HepG2 (cell line): ENCODE results near the gene ZNF777. TPM values are rescaled to one million over a fixed set of nuclear protein-coding genes. Genes with fewer than 3 reads are reported as not detected.
A peak's percentile ranks its signal among the peaks of the same experiment; 100 is the strongest.

Source experiments
- ATAD3A ChIP-seq: sonication (generic); formaldehyde crosslinking; IDR thresholded peaks from 2 replicates; pipeline ENCODE4 v1.4.0; 2020; ENCODE audit warnings: missing genetic modification reagents
- CCAR2 ChIP-seq: fragments of 200-400 bp; formaldehyde crosslinking; optimal IDR thresholded peaks from 2 replicates; pipeline ENCODE3; 2018; ENCODE audit warnings: low read depth, mild to moderate bottlenecking, low read length, moderate library complexity
- CHD2 ChIP-seq: IDR thresholded peaks from 2 replicates; pipeline ENCODE4 v1.6.1; 2011; ENCODE audit warnings: low read depth, low read length, improper control_type of control experiment
- ELF3 ChIP-seq: IDR thresholded peaks from 2 replicates; pipeline ENCODE4 v1.6.1; 2016; ENCODE audit warnings: missing genetic modification reagents, missing compliant biosample characterization
- GFI1 ChIP-seq: sonication (generic); formaldehyde crosslinking; IDR thresholded peaks from 2 replicates; pipeline ENCODE4 v1.5.0; 2020; ENCODE audit warnings: missing genetic modification reagents, mild to moderate bottlenecking, borderline replicate concordance
- GLMP ChIP-seq: sonication (generic); formaldehyde crosslinking; IDR thresholded peaks from 2 replicates; pipeline ENCODE4 v1.9.0; 2021; ENCODE audit warnings: missing genetic modification reagents, mild to moderate bottlenecking, borderline replicate concordance
- KDM2A ChIP-seq: sonication (generic); formaldehyde crosslinking; IDR thresholded peaks from 2 replicates; pipeline ENCODE4 v1.4.0; 2020; ENCODE audit warnings: low read depth, missing genetic modification reagents, borderline replicate concordance
- NKX3-1 ChIP-seq: sonication (generic); formaldehyde crosslinking; IDR thresholded peaks from 2 replicates; pipeline ENCODE4 v1.5.0; 2020; ENCODE audit warnings: missing genetic modification reagents
- PHF8 ChIP-seq: sonication (generic); formaldehyde crosslinking; IDR thresholded peaks from 2 replicates; pipeline ENCODE4 v1.5.0; 2020; ENCODE audit warnings: missing genetic modification reagents
- REXO4 ChIP-seq: sonication (generic); formaldehyde crosslinking; IDR thresholded peaks from 2 replicates; pipeline ENCODE4 v1.8.0; 2022; ENCODE audit warnings: missing genetic modification reagents, mild to moderate bottlenecking, borderline replicate concordance
- RORA ChIP-seq: sonication (generic); formaldehyde crosslinking; IDR thresholded peaks from 2 replicates; pipeline ENCODE4 v1.5.0; 2020; ENCODE audit warnings: mild to moderate bottlenecking, missing genetic modification reagents, moderate library complexity
- SALL2 ChIP-seq: sonication (generic); formaldehyde crosslinking; IDR thresholded peaks from 2 replicates; pipeline ENCODE4 v1.8.1; 2023; ENCODE audit warnings: mild to moderate bottlenecking, missing genetic modification reagents, inconsistent platforms
- SATB2 ChIP-seq: sonication (generic); formaldehyde crosslinking; IDR thresholded peaks from 2 replicates; pipeline ENCODE4 v1.5.0; 2020; ENCODE audit warnings: missing genetic modification reagents
- SP2 ChIP-seq: sonication (generic); formaldehyde crosslinking; IDR thresholded peaks from 2 replicates; pipeline ENCODE4 v1.5.1; 2020; ENCODE audit warnings: mild to moderate bottlenecking, missing genetic modification reagents
- SUZ12 ChIP-seq: fragments of 150-350 bp; IDR thresholded peaks from 2 replicates; pipeline ENCODE4 v1.6.1; 2014; ENCODE audit warnings: low read depth, low read length
- THAP8 ChIP-seq: sonication (generic); formaldehyde crosslinking; IDR thresholded peaks from 2 replicates; pipeline ENCODE4 v1.5.1; 2020; ENCODE audit warnings: missing genetic modification reagents, mild to moderate bottlenecking, borderline replicate concordance
- TRIM24 ChIP-seq: sonication (generic); formaldehyde crosslinking; IDR thresholded peaks from 2 replicates; pipeline ENCODE4 v1.8.0; 2022; ENCODE audit warnings: mild to moderate bottlenecking, missing genetic modification reagents
- UBTF ChIP-seq: sonication (generic); formaldehyde crosslinking; IDR thresholded peaks from 2 replicates; pipeline ENCODE4 v1.4.0; 2020; ENCODE audit warnings: mild to moderate bottlenecking, missing genetic modification reagents
- ZBTB3 ChIP-seq: sonication (generic); formaldehyde crosslinking; IDR thresholded peaks from 2 replicates; pipeline ENCODE4 v1.4.0; 2020; ENCODE audit warnings: low read depth, mild to moderate bottlenecking, moderate library complexity, missing genetic modification reagents, borderline replicate concordance
- ZFP90 ChIP-seq: sonication (generic); formaldehyde crosslinking; IDR thresholded peaks from 2 replicates; pipeline ENCODE4 v1.8.0; 2022; ENCODE audit warnings: missing genetic modification reagents, mild to moderate bottlenecking, inconsistent platforms, borderline replicate concordance
- ZNF24 ChIP-seq: fragments of 450-650 bp; IDR thresholded peaks from 2 replicates; pipeline ENCODE4 v1.6.1; 2017; ENCODE audit warnings: antibody characterized with exemption, mild to moderate bottlenecking
- ZNF350 ChIP-seq: sonication (generic); formaldehyde crosslinking; IDR thresholded peaks from 2 replicates; pipeline ENCODE4 v1.4.0; 2020; ENCODE audit warnings: mild to moderate bottlenecking, low read depth, missing genetic modification reagents, borderline replicate concordance
- ZNF530 ChIP-seq: sonication (generic); formaldehyde crosslinking; IDR thresholded peaks from 2 replicates; pipeline ENCODE4 v1.5.0; 2020; ENCODE audit warnings: low read depth, mild to moderate bottlenecking, missing genetic modification reagents
- ZNF691 ChIP-seq: sonication (generic); formaldehyde crosslinking; IDR thresholded peaks from 2 replicates; pipeline ENCODE4 v1.4.0; 2020; ENCODE audit warnings: missing genetic modification reagents, low read depth, mild to moderate bottlenecking, borderline replicate concordance
- ZSCAN31 ChIP-seq: sonication (generic); formaldehyde crosslinking; IDR thresholded peaks from 2 replicates; pipeline ENCODE4 v1.5.0; 2020; ENCODE audit warnings: low read depth, mild to moderate bottlenecking, missing genetic modification reagents
- polyA plus RNA-seq, 8 experiments: library from polyadenylated mRNA; depleted of rRNA in 3 of 8; stranded (reverse) in 7 of 8; unstranded in 1 of 8; fragments of >200 nt; fragmentation: Illumina TruSeq in 4 of 8; extraction: Trizol in 4 of 8; gene quantifications; 2 replicates each; pipeline versions ENCODE4 v1.2.1 to v1.2.3, GENCODE V29; 2011 to 2016; ENCODE audit warnings: low read depth in 4 of 8, missing spikeins in 1 of 8, mixed read lengths in 1 of 8; ENCODE audit not compliant: insufficient read depth in 1 of 8
- total RNA-seq, 5 experiments: library from RNA; depleted of rRNA; stranded (reverse); fragments of >200 nt; fragmentation: Illumina TruSeq; extraction: Trizol; gene quantifications; 2 replicates each; pipeline ENCODE4 v1.2.3, GENCODE V29; 2016; ENCODE audit warnings: low read depth in 1 of 5
- TF ChIP-seq, protein P1 (sequence below): sonication (generic); formaldehyde crosslinking; IDR thresholded peaks from 2 replicates; pipeline ENCODE4 v1.4.0; 2020; ENCODE audit warnings: mild to moderate bottlenecking, missing genetic modification reagents

The ZNF777 gene
- total and polyA plus RNA-seq, 2 of the 13 experiments (the other 11 are each of a cell fraction or from before 2014, with no cell fraction given) = 3.8 to 6.0 TPM

DNA sequence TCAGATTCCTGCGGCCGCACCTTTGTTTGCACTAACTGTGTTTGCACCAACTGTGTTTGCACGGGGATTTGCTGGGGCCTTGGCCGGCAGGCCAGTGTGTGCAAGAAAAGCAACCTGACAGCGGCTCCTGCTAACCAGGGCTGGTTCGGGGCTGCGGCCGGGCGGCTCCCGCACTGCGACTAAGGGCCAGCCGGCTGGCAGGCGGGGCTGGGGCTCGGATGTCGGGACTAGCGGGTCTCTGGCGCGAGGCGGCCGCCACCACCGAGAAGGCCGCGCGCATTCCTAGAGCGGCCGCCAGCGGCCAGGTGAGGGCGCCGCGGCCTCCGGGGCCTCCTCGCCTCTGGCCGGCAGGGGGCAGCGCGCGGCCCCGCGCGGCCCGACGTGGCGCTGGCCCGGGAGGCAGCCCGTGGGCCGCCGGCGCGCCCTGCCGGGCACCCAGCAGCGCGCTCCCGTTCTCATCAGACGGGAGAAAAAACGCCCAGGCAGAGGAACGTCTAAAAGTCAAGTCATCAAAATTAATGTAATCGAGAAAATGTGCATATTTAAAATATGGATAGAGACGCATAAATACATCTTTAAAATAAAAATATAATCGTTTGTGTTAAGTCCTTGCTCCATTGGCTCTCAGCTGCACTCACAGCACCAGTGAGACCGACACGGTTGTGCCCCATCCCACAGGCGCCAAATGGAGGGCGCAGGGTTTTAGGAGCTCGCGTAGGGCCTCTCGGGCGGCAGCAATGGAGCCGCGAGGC, 38.5 kb downstream of the ZNF777 start (continued):
- TF ChIP-seq UBTF (CRISPR knock-in tag) (peak; percentile 73), TRIM24 (CRISPR knock-in tag) (no peak), ZSCAN31 (CRISPR knock-in tag) (no peak), ATAD3A (CRISPR knock-in tag) (no peak), ZNF691 (CRISPR knock-in tag) (no peak), RORA (CRISPR knock-in tag) (no peak), GFI1 (0 out of 2 replicates have a peak, but pooled peaks have one; percentile 30), ZFP90 (CRISPR knock-in tag) (no peak), GLMP (CRISPR knock-in tag) (no peak), CCAR2 (no peak), REXO4 (CRISPR knock-in tag) (no peak), ELF3 (no peak), SUZ12 (no peak), ZNF24 (no peak), THAP8 (CRISPR knock-in tag) (no peak), SALL2 (CRISPR knock-in tag) (0 out of 2 replicates have a peak, but pooled peaks have one; percentile 35), CHD2 (no peak), NKX3-1 (CRISPR knock-in tag) (no peak), PHF8 (peak; percentile 71), ZBTB3 (CRISPR knock-in tag) (no peak), SP2 (no peak), ZNF530 (no peak), SATB2 (no peak), ZNF350 (no peak), KDM2A (CRISPR knock-in tag) (0 out of 2 replicates have a peak, but pooled peaks have one; percentile 20)
- TF ChIP-seq, protein P1, sequence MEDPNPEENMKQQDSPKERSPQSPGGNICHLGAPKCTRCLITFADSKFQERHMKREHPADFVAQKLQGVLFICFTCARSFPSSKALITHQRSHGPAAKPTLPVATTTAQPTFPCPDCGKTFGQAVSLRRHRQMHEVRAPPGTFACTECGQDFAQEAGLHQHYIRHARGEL (CRISPR knock-in tag) = no peak
